ENCODE results near the gene FIGN. TPM values are rescaled to one million over a fixed set of nuclear protein-coding genes. Genes with fewer than 3 reads are reported as not detected.

Gene FIGN
- total and polyA plus RNA-seq, 12 donors = 2.1 to 17.0 (median 11.9) TPM

- peaks cover 0 to 73% (median 26%) of the 10 kb centered on the region in 9 donors for H3K4me1 ChIP-seq
- H3K4me3 ChIP-seq = no peak overlapping the region
- no peaks in the 10 kb centered on the region for H3K27me3 ChIP-seq
- H3K36me3 ChIP-seq = no peaks in the 10 kb centered on the region
- DNase-seq (no peak), ATAC-seq (no peak)
- TF ChIP-seq, protein P1, sequence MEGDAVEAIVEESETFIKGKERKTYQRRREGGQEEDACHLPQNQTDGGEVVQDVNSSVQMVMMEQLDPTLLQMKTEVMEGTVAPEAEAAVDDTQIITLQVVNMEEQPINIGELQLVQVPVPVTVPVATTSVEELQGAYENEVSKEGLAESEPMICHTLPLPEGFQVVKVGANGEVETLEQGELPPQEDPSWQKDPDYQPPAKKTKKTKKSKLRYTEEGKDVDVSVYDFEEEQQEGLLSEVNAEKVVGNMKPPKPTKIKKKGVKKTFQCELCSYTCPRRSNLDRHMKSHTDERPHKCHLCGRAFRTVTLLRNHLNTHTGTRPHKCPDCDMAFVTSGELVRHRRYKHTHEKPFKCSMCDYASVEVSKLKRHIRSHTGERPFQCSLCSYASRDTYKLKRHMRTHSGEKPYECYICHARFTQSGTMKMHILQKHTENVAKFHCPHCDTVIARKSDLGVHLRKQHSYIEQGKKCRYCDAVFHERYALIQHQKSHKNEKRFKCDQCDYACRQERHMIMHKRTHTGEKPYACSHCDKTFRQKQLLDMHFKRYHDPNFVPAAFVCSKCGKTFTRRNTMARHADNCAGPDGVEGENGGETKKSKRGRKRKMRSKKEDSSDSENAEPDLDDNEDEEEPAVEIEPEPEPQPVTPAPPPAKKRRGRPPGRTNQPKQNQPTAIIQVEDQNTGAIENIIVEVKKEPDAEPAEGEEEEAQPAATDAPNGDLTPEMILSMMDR (IDR thresholded peaks at IDR 0.05) = no peak
- H3K27ac ChIP-seq = peak overlapping the region in 4 of 10 donors; percentile 36 to 41 (median 38)
- no peaks in the 10 kb centered on the region for H3K9me3 ChIP-seq
- 34% methylated on average over 5 of the region's 5 CpGs for WGBS, 2 donors
- intact Hi-C loops (cut with DNase I) = loop anchor here in 1 of 10 donors (10.0 kb wide), 1 partner anchor 57 kb away; no protein-coding TSS in a partner anchor
These were observed 24.1 kb downstream of the FIGN start for GRCh38 chr2:163711699-163712098.

- peak in 4 of 8 donors; percentile 36 to 65 (median 48) for ATAC-seq
- peak overlapping the region in 4 of 10 donors; percentile 36 to 41 (median 38) for H3K27ac ChIP-seq
- intact Hi-C loops (cut with DNase I) = loop anchor here in 1 of 10 donors (10.0 kb wide), 1 partner anchor 56 kb away; no protein-coding TSS in a partner anchor
- H3K4me3 ChIP-seq = peak overlapping the region in 1 of 10 donors; percentile 8
- no peaks in the 10 kb centered on the region for H3K27me3 ChIP-seq
- no peak for DNase-seq
- no peaks in the 10 kb centered on the region for H3K9me3 ChIP-seq
- WGBS, 2 donors = 43 to 49% methylated on average over 4 of the region's 4 CpGs
- peaks cover 0 to 71% (median 25%) of the 10 kb centered on the region in 9 donors for H3K4me1 ChIP-seq
- no peaks in the 10 kb centered on the region for H3K36me3 ChIP-seq
- TF ChIP-seq, protein P1 (IDR thresholded peaks at IDR 0.05) = no peak
These were observed 24.6 kb downstream of the FIGN start for GRCh38 chr2:163711258-163711657.

- H3K27ac ChIP-seq = no peak overlapping the region
- no peak overlapping the region for H3K4me3 ChIP-seq
- ATAC-seq = no peak
- intact Hi-C loops (cut with DNase I) = no loop called here
- no peaks in the 10 kb centered on the region for H3K27me3 ChIP-seq
- no peak for DNase-seq
- H3K4me1 ChIP-seq = peaks cover 0 to 52% (median 23%) of the 10 kb centered on the region in 9 donors
- no peaks in the 10 kb centered on the region for H3K9me3 ChIP-seq
- TF ChIP-seq, protein P1 (IDR thresholded peaks at IDR 0.05) = no peak
- H3K36me3 ChIP-seq = no peaks in the 10 kb centered on the region
- 82 to 85% methylated on average over 2 of the region's 2 CpGs for WGBS, 2 donors
These were observed 26.5 kb downstream of the FIGN start for GRCh38 chr2:163709270-163709669.

GRCh38 chr2:163708265-163708664 is 27.5 kb downstream of the FIGN start:
- Histone ChIP-seq H3K27ac (no peak overlapping the region), H3K36me3 (no peaks in the 10 kb centered on the region), H3K27me3 (no peaks in the 10 kb centered on the region), H3K9me3 (no peaks in the 10 kb centered on the region), H3K4me1 (peaks cover 0 to 42% (median 17%) of the 10 kb centered on the region in 9 donors), H3K4me3 (no peak overlapping the region)
- intact Hi-C loops (cut with DNase I) = no loop called here
- DNase-seq (no peak), ATAC-seq (no peak)
- WGBS, 2 donors = 94 to 95% methylated on average over 4 of the region's 4 CpGs
- TF ChIP-seq, protein P1 (IDR thresholded peaks at IDR 0.05) = no peak

Measured in heart right ventricle (tissue), 16 donors.